Testis (tissue), 3 donors: ENCODE results near the gene CDON. TPM values are rescaled to one million over a fixed set of nuclear protein-coding genes. Genes with fewer than 3 reads are reported as not detected.
A peak's percentile ranks its signal among the peaks of the same experiment; 100 is the strongest.

Experiments used
- DNase-seq: peaks from one replicate; pipeline ENCODE4 v3.0.0-alpha.2; 2019
- H3K27ac ChIP-seq, 2 donors: fragments of 200-600 bp; sonication (generic); one replicate each; pipeline ENCODE4 v1.5.1; 2019
- H3K27me3 ChIP-seq: fragments of 200-600 bp; sonication (generic); one replicate; pipeline ENCODE4 v1.5.1; 2019
- H3K36me3 ChIP-seq: fragments of 200-600 bp; sonication (generic); one replicate; pipeline ENCODE4 v1.5.1; 2017; ENCODE audit warnings: low read depth; ENCODE audit errors: missing control alignments
- H3K4me1 ChIP-seq: fragments of 200-600 bp; sonication (generic); one replicate; pipeline ENCODE4 v1.5.1; 2019
- H3K4me3 ChIP-seq, 2 donors: fragments of 200-600 bp; sonication (generic); one replicate each; pipeline ENCODE4 v1.5.1; 2017 to 2019
- H3K9me3 ChIP-seq: fragments of 200-600 bp; sonication (generic); one replicate; pipeline ENCODE4 v1.5.1; 2017
- CTCF ChIP-seq, 3 experiments: fragments of 450-650 bp in 2 of 3; fragments of 200-600 bp in 1 of 3; sonication (generic) in 1 of 3; IDR thresholded peaks; one replicate each; pipeline ENCODE4 v1.5.1; 2016 to 2019; ENCODE audit warnings: antibody characterized with exemption in 3 of 3, mild to moderate bottlenecking in 2 of 3, moderate library complexity in 1 of 3
- POLR2A ChIP-seq: fragments of 450-650 bp; IDR thresholded peaks from one replicate; pipeline ENCODE4 v1.6.1; 2017; ENCODE audit warnings: antibody characterized with exemption, mild to moderate bottlenecking, moderate library complexity
- WGBS, 2 donors: methylation state at CpG; one replicate each; pipeline ENCODE4 v1.1.5; 2018; 5-methylcytosine and 5-hydroxymethylcytosine counted together
- intact Hi-C: fragments of 100-400 bp; cut with DNase I; formaldehyde crosslinking; loops from one replicate; pipeline ENCODE4 v1.15.1; 2023; ENCODE audit warnings: low total_unique reads
- polyA plus RNA-seq: library from polyadenylated mRNA; stranded (reverse); fragments of 350-450 nt; fragmentation: Illumina TruSeq; extraction: RNeasy Lipid Tissue Mini Kit (QIAGEN cat#74804); gene quantifications from one replicate; pipeline ENCODE4 v1.2.3, GENCODE V29; 2014; ENCODE audit warnings: low read depth, low replicate concordance; ENCODE audit not compliant: insufficient read depth
- total RNA-seq, 2 donors: library from RNA; depleted of rRNA; stranded (reverse); fragments of >200 nt; gene quantifications; one replicate each; pipeline ENCODE4 v1.2.3, GENCODE V29; 2016

The CDON gene
- total and polyA plus RNA-seq, 3 donors from 2014 or later, result 20.6 to 27.7 (median 23.9) TPM

DNA sequence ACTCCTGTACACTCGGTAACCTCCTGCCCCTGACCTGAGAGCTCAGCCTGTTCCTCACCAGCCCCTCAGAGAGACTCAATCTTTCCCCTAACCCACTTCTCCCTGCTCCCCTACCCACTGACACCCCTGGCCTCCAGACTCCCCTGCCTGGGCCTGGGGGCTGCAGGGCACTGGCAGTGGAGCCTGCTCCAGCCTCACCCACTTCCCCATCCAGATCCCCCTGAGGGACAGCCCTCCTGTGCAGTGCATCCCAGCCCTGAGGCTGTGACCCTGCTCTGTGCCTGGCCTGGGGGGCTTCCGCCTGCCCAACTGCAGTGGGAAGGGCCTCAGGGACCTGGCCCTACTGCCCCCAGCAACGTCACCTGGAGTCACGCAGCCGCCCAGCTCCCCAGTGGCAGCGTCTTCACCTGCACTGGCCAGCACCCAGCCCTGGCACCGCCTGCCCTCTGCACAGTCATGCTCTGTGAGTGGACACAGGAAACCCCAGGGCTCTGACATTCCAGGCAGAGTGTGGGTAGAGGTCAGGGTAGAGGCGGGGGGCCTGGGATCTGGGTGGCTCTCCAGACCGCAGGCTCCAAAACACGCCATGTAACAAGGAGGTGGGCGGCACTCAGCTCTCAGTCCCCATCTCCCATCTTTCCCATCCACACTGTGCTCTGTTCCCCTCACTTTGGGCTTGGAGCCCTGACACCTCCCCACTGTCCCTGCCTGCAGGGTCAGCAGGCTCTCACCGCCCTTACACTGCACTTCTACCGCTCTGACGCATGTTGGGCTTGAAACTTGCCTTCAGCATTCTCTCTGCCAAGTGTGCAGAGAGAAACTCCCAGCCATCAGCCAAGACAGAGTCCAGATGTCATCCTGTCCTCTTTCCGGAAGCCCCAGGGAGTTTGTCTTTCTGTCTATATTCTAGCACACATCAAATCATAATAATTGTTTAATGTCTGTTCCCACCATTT, 111.7 kb downstream of the CDON start:
- Histone ChIP-seq H3K4me3 (no peak overlapping the region), H3K36me3 (no peaks in the 10 kb centered on the region), H3K4me1 (peaks cover 5% of the 10 kb centered on the region), H3K9me3 (no peaks in the 10 kb centered on the region), H3K27ac (no peak overlapping the region), H3K27me3 (no peaks in the 10 kb centered on the region)
- peak; percentile 48 for DNase-seq
- TF ChIP-seq POLR2A, result no peak
- no peak for TF ChIP-seq CTCF (IDR thresholded peaks at IDR 0.05)
- 68 to 71% methylated on average over 15 of the region's 15 CpGs for WGBS, 2 donors
- intact Hi-C loops, result no loop called here

- Histone ChIP-seq H3K27me3 (no peaks in the 10 kb centered on the region), H3K4me3 (no peak overlapping the region), H3K36me3 (no peaks in the 10 kb centered on the region), H3K27ac (no peak overlapping the region), H3K4me1 (peaks cover 5% of the 10 kb centered on the region), H3K9me3 (no peaks in the 10 kb centered on the region)
- DNase-seq, result no peak
- intact Hi-C loops, result no loop called here
- TF ChIP-seq CTCF (IDR thresholded peaks at IDR 0.05) (no peak), POLR2A (no peak)
- WGBS, 2 donors, result 95% methylated on average over 10 of the region's 11 CpGs; no CpG with 5 or more reads in 1 of the 2 donors
Observed at GRCh38 chr11:125950178-125950490, 112.5 kb downstream of the CDON start.

DNA sequence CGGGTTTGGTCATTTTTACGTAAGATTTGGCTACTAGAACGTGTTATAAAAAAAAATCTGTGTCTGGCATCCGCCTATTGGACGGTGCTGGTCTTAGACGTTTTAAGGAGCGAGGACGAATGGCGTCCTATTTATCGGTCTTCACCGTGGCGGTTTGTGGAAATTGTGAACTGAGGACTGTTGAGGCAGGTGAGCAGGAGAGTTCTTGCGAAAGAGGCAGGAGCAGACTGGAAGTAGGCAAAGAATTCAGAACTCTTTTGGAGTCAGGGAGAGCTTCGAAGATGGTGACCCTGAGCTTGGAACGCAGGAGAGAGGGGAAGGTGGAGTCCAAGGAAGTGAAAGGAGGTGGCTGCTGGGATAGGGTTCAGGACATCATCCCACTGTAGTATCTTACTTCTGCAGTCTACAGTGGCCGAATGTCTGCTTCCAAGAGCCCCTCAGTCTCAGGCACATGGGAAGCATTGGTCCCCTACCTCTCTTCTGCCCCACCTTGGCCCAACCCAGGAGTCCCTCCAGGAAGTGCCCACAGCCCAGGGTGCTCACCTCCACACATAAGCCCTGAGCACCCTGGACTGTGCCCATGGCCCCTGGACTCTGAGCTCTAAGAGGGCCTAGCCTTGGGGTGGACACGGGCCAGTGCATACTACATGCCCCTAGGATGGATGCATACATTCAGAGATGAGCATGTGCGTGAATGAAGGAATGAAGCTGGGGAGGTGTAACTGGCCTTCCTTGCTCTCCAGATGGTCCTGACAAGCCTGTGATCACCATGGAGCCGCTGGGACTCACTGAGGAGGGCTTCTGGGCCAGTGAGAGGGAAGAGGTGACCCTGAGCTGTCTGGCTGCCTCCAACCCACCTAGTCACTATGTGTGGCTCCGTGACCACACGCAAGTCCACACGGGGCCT, 113.1 kb downstream of the CDON start:
- H3K4me3 ChIP-seq, result no peak overlapping the region
- TF ChIP-seq POLR2A (no peak), CTCF (IDR thresholded peaks at IDR 0.05) (no peak)
- DNase-seq, result no peak
- no peaks in the 10 kb centered on the region for H3K27me3 ChIP-seq
- WGBS, 2 donors, result 91 to 92% methylated on average over 16 to 22 of the region's 22 CpGs
- no peak overlapping the region for H3K27ac ChIP-seq
- H3K36me3 ChIP-seq, result no peaks in the 10 kb centered on the region
- peaks cover 5% of the 10 kb centered on the region for H3K4me1 ChIP-seq
- intact Hi-C loops, result no loop called here
- H3K9me3 ChIP-seq, result no peaks in the 10 kb centered on the region

DNA sequence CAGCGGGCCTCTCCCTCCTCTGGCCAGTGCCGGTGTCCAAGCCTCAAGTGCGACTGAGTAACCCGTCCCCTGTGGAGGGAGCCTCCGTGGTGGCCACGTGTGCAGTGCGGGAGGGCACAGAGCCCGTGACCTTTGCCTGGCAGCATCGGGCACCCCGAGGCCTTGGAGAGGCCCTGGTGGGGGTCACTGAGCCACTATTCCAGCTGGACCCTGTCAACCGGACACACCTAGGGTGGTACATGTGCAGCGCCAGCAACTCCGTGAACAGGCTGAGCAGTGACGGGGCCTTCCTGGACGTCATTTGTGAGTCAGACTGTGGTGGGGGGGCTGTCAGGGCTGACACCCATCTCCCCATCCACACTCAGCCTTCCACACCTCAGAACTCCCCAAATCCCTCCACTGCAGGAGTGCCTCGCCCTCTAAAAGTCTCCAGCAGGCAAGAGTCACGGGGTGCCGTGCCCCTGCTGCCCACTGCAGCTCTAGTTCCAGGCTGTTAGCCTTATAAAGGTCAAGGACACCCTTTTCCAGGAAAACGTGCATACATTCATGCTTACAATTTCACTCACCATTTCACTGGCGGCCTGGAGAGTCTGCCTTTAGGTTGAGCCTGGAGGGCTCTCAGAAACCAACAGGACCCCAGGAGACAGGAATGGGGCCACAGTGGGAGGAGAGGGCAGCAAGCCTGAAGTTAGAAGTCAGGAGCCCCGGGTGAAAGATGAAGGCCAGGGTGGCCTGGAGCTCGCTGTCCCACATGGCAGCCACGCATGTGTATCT, 114.2 kb downstream of the CDON start:
- Histone ChIP-seq H3K27ac (no peak overlapping the region), H3K4me1 (peaks cover 5% of the 10 kb centered on the region), H3K27me3 (no peaks in the 10 kb centered on the region), H3K4me3 (no peak overlapping the region), H3K36me3 (no peaks in the 10 kb centered on the region), H3K9me3 (no peaks in the 10 kb centered on the region)
- WGBS, 2 donors, result 82 to 85% methylated on average over 11 to 23 of the region's 23 CpGs
- intact Hi-C loops, result no loop called here
- no peak for DNase-seq
- no peak for TF ChIP-seq CTCF (IDR thresholded peaks at IDR 0.05)
- no peak for TF ChIP-seq POLR2A
